ENCODE measurements around the gene TP63. TPM values are rescaled to one million over a fixed set of nuclear protein-coding genes. Genes with fewer than 3 reads are reported as not detected.

TP63 gene
- total and polyA plus RNA-seq, 2 experiments from 2014 or later, result not detected

- no peaks in the 10 kb centered on the region for H4K20me1 ChIP-seq (replicated peaks; ENCODE audit: insufficient read depth)
- no peak overlapping the region for H3K27ac ChIP-seq (ENCODE audit: low read depth)
- H3K4me3 ChIP-seq, result no peak overlapping the region
- ATAC-seq (no peak), DNase-seq (ENCODE audit: low spot score) (no peak)
- no peaks in the 10 kb centered on the region for H3K36me3 Mint-ChIP-seq (ENCODE audit: low read depth)
- H2AFZ ChIP-seq, result no peak overlapping the region
- H3K36me3 ChIP-seq (ENCODE audit: insufficient read depth), result no peaks in the 10 kb centered on the region
- peaks cover 6% of the 10 kb centered on the region for H3K4me1 Mint-ChIP-seq
- no peaks in the 10 kb centered on the region for H3K27me3 ChIP-seq (ENCODE audit: insufficient read depth)
- no peaks in the 10 kb centered on the region for H3K79me2 ChIP-seq (replicated peaks; ENCODE audit: insufficient read depth)
- TF ChIP-seq STAT1 (IDR thresholded peaks at IDR 0.05; ENCODE audit: unreplicated experiment) (no peak), REST (IDR thresholded peaks at IDR 0.05; ENCODE audit: unreplicated experiment) (no peak), NANOG (IDR thresholded peaks at IDR 0.05; ENCODE audit: borderline replicate concordance) (no peak), JUNB (IDR thresholded peaks at IDR 0.05; ENCODE audit: unreplicated experiment) (no peak), ETS1 (IDR thresholded peaks at IDR 0.05) (no peak), CTCF (conservative IDR thresholded peaks at IDR 0.05; ENCODE audit: low read depth in 2 of 2) (no peak), CREB1 (CRISPR knock-in tag; IDR thresholded peaks at IDR 0.05; ENCODE audit: low read depth) (no peak), ZNF114 (CRISPR knock-in tag; IDR thresholded peaks at IDR 0.05) (no peak), EZH2 (IDR thresholded peaks at IDR 0.05; ENCODE audit: low read depth, unreplicated experiment) (no peak), ZNF331 (CRISPR knock-in tag; IDR thresholded peaks at IDR 0.05; ENCODE audit: low read depth) (no peak), EZH2phosphoT487 (IDR thresholded peaks at IDR 0.05; ENCODE audit: unreplicated experiment) (no peak), ZNF462 (CRISPR knock-in tag; IDR thresholded peaks at IDR 0.05) (no peak), POLR2AphosphoS5 (IDR thresholded peaks at IDR 0.05; ENCODE audit: low read depth) (no peak)
- H3F3A ChIP-seq (replicated peaks; ENCODE audit: low read depth), result no peaks in the 10 kb centered on the region
- H3K27me3 Mint-ChIP-seq (ENCODE audit: insufficient read depth, low read depth, poor library complexity), result peaks cover 5% of the 10 kb centered on the region
- H3K4me1 ChIP-seq (ENCODE audit: insufficient read depth), result peaks cover 4% of the 10 kb centered on the region
- H3K9me3 Mint-ChIP-seq, result no peaks in the 10 kb centered on the region
- no peaks in the 10 kb centered on the region for H3K9me2 ChIP-seq (ENCODE audit: insufficient read depth)
- no peak overlapping the region for H3K4me3 Mint-ChIP-seq
- H3K4me2 ChIP-seq, result no peak overlapping the region
- no peak overlapping the region for H3K27ac Mint-ChIP-seq
These were observed 46.5 kb downstream of the TP63 start for GRCh38 chr3:189677667-189678066.

All from GM23338 (cell line).